ENCODE data around the gene B3GNT2.

B3GNT2 gene

DNA sequence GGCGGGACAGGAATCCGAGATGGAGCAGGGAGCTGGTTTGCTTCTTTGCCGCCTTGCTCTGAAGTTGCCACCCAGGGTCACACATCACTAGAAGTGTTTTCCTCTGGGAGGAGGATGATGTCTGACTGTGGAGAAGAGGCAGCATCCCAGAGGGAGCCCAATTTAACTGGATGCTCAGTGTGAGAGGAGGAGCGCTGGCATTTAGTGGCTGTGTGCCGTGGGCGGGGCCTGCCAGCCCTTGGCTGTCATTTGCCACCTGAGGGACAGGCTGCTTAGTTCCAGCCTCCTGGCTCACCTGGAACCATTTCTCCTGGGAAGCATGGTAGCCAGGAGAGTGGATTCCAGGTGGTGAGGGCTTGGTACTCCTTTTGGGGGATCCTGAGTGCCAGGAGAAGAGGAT, 9.6 kb downstream of the B3GNT2 start:
- no peak for DNase-seq (ENCODE audit: low read depth)

GRCh38 chr2:62206024-62206423, 10.1 kb downstream of the B3GNT2 start:
- DNase-seq (ENCODE audit: low read depth): no peak

DNA sequence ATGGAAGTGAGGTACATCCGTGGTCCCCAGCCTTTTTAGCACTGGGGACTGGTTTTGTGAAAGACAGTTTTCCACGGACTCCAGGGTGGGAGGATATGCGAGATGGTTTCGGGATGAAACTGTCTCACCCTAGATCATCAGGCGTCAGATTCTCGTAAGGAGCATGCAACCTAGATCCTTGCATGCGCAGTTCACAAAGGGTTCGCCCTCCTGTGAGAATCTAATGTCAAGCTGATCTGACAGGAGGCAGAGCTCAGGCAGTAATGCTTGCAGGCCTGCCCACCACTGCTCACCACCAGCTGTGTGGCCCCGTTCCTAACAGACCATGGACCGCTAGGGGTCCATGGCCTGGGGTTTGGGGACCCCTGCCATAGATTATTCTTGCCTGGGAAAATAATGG, 11.6 kb downstream of the B3GNT2 start:
- no peak for DNase-seq (ENCODE audit: low read depth)

- DNase-seq (ENCODE audit: low read depth): no peak
Observed at GRCh38 chr2:62208074-62208757, 12.3 kb downstream of the B3GNT2 start.

- no peak for DNase-seq (ENCODE audit: low read depth)
Observed at GRCh38 chr2:62208758-62209114, 12.8 kb downstream of the B3GNT2 start.

DNA sequence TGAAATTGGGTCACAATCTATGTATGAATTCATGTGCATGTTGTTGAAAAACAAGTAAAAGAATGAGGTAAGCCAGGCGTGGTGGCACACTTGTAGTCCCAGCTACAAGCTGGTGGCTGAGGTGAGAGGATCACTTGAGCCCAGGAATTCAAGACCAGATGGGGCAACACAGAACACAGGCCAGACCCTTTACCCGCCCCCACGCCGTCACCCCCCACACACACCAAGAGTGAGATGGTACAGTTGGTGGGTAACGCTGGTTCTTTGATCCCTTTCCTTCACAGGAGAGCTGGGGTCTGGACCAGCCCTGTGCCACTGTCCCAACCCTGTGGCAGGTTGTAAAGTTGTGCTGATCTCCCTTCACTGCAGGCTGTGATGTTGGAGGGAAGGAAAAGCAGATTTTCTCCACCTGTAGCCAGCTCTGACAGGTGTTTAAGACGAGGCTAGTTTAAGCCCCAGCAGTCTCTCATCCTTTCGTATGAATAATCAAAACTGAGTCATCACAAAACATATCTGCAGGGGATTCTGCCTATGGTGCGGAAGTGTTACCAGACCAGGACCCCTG, 13.6 kb downstream of the B3GNT2 start:
- DNase-seq (ENCODE audit: low read depth): no peak

- no peak for DNase-seq (ENCODE audit: low read depth)
Observed at GRCh38 chr2:62215306-62216064, 19.6 kb downstream of the B3GNT2 start.

- DNase-seq (ENCODE audit: low read depth): no peak
Observed at GRCh38 chr2:62216113-62216512, 20.2 kb downstream of the B3GNT2 start.

GRCh38 chr2:62216616-62217015, 20.7 kb downstream of the B3GNT2 start:
- DNase-seq (ENCODE audit: low read depth): no peak

DNA sequence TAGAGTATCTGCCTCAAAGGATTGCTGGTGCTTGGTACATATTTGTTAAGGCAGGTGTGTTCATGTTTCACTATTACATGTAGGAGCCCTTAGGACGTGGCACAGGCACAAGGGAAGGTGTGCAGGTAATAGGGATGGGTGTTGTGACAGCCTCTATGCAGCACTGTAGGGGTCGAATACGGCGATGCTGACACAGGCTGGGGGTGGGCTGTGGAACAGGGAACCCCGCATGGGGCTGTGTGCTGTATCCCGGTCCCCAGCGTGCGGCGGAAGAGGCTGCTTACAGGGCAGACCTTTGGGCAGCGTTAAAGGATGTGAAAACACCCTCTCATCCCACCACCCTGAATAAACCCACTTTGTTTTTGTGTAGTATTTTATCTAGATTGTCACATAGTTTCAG, 21.5 kb downstream of the B3GNT2 start:
- no peak for DNase-seq (ENCODE audit: low read depth)

DNA sequence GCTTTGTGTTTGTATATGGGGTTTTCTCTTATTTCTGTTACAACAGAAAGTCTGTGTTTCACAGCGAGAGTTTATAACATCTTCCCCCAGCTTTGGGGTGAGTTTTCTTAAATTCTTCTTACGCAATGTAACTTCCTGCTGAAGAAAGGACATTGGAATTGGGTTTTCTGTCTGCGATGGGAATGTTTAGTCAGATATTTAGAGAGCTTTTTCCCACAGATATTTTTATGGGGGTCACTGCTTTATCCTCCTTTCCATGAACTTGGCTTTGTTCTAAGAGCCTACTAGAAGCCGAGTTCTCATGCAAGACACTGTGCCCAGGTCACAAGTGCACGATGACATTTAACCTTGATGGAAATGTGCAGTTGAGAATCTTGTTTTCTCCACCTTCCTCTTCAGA, 22.1 kb downstream of the B3GNT2 start:
- no peak for DNase-seq (ENCODE audit: low read depth)

DNA sequence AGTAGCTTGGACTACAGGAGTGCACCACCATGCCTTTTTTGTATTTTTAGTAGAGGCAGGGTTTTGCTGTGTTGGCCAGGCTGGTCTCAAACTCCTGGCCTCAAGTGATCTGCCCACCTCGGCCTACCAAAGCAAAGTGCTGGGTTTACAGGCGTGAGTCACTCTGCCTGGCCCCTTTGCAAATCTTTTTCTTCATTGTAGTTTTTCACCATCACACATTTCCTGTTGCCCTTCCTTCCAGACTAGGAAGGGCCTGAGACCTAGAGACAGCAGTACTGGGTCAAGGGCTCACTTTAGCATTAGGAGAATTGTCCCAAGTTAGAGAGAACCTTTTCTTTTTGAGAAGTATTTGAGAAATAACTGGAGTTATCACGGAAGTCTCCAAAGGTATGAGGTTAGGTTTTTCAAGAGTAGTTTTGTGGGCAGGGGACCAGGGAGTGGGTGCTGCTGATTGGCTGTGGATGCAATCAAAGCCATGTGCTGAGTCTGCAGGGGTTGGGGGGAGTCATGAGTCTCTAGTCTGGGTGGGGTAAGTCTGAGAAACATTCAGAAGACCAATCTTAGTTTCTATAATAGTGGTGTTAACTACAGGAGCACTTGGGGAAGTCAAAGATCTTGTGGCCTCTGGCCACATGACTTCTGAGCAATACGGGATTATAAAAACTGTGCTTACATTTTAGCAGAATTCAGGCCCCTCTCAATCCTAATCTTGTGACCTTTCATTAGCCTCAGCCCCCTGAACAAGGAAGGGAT, 23.7 kb downstream of the B3GNT2 start:
- no peak for DNase-seq (ENCODE audit: low read depth)

- no peak for DNase-seq (ENCODE audit: low read depth)
Observed at GRCh38 chr2:62221141-62221540, 25.2 kb downstream of the B3GNT2 start.

DNA sequence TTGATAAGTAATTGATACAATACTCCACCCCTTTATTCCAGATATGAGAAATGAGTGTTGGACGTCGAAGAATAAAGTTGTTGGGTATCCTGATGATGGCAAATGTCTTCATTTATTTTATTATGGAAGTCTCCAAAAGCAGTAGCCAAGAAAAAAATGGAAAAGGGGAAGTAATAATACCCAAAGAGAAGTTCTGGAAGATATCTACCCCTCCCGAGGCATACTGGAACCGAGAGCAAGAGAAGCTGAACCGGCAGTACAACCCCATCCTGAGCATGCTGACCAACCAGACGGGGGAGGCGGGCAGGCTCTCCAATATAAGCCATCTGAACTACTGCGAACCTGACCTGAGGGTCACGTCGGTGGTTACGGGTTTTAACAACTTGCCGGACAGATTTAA, 26.3 kb downstream of the B3GNT2 start:
- DNase-seq (ENCODE audit: low read depth): no peak

DNA sequence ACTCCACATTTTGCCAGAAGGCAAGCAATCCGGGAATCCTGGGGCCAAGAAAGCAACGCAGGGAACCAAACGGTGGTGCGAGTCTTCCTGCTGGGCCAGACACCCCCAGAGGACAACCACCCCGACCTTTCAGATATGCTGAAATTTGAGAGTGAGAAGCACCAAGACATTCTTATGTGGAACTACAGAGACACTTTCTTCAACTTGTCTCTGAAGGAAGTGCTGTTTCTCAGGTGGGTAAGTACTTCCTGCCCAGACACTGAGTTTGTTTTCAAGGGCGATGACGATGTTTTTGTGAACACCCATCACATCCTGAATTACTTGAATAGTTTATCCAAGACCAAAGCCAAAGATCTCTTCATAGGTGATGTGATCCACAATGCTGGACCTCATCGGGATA, 26.8 kb downstream of the B3GNT2 start:
- DNase-seq (ENCODE audit: low read depth): no peak

DNA sequence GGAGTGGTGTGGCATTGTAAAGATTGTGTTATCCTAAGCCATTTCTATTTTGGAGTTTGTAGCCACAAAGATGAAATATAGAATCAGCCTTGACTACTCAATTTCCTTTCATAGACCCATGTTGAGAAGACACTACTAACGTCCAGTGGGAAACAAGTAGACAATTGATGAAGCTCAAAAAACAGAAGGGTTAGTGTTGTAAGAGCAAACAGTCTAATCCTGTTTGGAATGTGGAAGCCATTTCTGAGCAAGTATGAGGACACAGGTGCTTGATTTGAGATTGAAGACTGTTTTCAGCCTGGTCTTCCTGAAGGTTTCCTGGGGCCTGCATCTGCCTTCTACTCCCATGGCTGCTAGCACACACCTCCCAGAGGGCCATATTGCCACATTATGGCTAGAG, 29.1 kb downstream of the B3GNT2 start:
- no peak for DNase-seq (ENCODE audit: low read depth)

- DNase-seq (ENCODE audit: low read depth): no peak
Observed at GRCh38 chr2:62227386-62228075, 31.6 kb downstream of the B3GNT2 start.

DNA sequence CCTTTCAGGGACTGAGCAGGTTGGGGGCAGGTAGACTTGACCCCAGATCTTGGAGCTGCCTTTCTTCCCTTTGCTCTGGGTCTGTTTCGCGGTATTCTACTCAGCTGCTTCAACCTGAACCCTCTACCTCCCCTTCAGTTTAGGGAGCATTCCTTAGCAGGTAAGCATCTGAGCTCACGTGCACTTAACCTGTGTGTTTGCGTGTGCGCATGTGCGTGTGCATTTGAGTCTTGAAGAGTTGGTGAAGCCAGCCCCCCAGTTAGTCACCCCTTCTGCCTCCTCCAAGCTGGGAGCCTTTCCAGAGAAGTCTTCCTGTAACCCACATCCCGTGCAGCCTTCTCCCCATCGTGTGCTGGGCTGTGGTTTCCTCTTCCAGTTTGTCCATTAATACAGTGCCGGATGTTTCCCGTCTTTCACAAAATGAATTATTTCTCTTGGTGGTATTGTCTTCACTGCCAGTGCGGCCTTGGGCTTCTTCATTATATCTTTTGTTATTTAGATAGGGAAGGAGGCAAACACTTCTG, 33.2 kb downstream of the B3GNT2 start:
- no peak for DNase-seq (ENCODE audit: low read depth)

GRCh38 chr2:62231541-62231940, 35.6 kb downstream of the B3GNT2 start:
- DNase-seq (ENCODE audit: low read depth): no peak

DNA sequence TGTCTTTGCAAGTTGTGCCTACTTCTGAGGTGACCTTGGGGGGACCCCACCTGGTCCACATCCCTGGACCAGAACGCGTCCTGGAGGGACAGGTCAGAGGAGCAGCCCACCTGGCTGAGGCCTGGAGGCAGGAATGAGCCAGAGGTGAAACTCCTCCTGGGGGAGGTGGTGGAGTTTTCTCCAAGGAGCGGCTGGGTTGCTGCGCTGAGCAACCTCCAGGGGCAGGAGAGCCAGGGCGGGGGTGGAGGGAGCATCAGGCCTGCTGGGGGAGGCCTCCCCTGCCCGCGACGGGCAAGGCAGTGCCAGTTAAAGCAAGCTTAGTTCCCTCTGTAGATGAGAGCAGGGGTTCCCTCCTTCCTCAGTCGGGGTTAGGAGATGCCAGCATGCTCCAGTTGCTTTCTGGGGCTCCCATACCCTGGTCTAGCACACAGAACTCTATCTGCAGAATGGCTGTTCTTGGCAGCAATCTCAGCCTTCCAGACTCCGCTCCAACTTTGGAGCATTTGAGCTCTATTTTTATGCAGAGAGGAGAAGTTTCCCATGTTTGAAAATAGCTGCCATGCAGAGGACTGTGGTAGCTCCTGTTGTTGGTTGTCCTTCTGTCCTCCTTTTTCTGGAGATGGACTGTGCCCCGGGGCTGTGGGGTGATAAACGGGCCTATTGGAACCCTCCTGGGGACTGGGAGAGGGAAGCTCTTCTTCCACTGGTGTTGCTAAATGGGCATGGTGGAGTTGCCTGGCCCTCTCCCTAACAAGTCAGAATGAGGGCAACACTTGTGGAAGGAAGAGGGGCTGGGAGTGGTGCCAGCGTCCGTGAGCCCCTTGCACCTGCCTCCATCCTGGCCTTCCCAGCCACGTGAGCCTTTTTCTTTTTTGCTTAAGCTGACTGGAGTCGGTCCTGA, 39.1 kb downstream of the B3GNT2 start:
- no peak for DNase-seq (ENCODE audit: low read depth)

GRCh38 chr2:62236499-62236898, 40.6 kb downstream of the B3GNT2 start:
- DNase-seq (ENCODE audit: low read depth): no peak
